Activated CD4-positive, alpha-beta memory T cell treated with anti-CD3 and anti-CD28 coated beads, Interleukin-2, amount 10 ng/mL, durations not matched to agents 7 days and 5 days (primary cell): ENCODE data around the gene ALDH7A1. TPM values are rescaled to one million over a fixed set of nuclear protein-coding genes. Genes with fewer than 3 reads are reported as not detected.
"Not testable (repeated sequence)": the region's sequence is repeated elsewhere in the genome, so short reads cannot be mapped to it uniquely, and the experiment has no call there.

ENCODE experiments used
- CTCF ChIA-PET: fragments of 350-600 bp; sonication (Branson Sonifier 250); formaldehyde crosslinking; loops from one replicate; lab custom pipeline; 2021; ENCODE audit warnings: antibody characterized with exemption, inconsistent platforms; lab: Charles Lee
- POLR2A ChIA-PET: fragments of 350-600 bp; sonication (Branson Sonifier 250); formaldehyde crosslinking; loops from one replicate; lab custom pipeline; 2021; ENCODE audit warnings: antibody characterized with exemption; lab: Charles Lee
- DNase-seq: peaks from one replicate; pipeline ENCODE4 v3.0.0-alpha.2; 2020
- H3K27ac Mint-ChIP-seq: one replicate; pipeline ENCODE4 v1.8.0; 2021; ENCODE audit warnings: mild to moderate bottlenecking, mixed read lengths
- H3K27me3 Mint-ChIP-seq: one replicate; pipeline ENCODE4 v1.8.0; 2021; ENCODE audit warnings: mixed read lengths
- H3K36me3 Mint-ChIP-seq: one replicate; pipeline ENCODE4 v1.8.0; 2021; ENCODE audit warnings: low read depth, mixed read lengths
- H3K4me1 Mint-ChIP-seq: one replicate; pipeline ENCODE4 v1.8.0; 2021; ENCODE audit warnings: mixed read lengths
- H3K4me3 Mint-ChIP-seq: one replicate; pipeline ENCODE4 v1.8.0; 2021; ENCODE audit warnings: mild to moderate bottlenecking, mixed read lengths
- H3K9me3 Mint-ChIP-seq: one replicate; pipeline ENCODE4 v1.8.0; 2021; ENCODE audit warnings: mixed read lengths
- total RNA-seq, 2 experiments: library from RNA; stranded (reverse); gene quantifications; one replicate each; pipeline ENCODE4 v1.2.3, GENCODE V29; 2021

Gene ALDH7A1
- total RNA-seq, 2 experiments from 2014 or later: 0.71 to 1.0 TPM

- H3K4me1 Mint-ChIP-seq: peaks cover 32% of the 10 kb centered on the region
- POLR2A ChIA-PET: interaction anchor here (1.7 kb wide), 1 partner anchor 10 kb away, joined by 6 read pairs; the partner anchor contains the start of gene PHAX
- CTCF ChIA-PET: interaction anchor here (1.9 kb wide), 1 partner anchor 10 kb away, joined by 9 read pairs; the partner anchor contains the start of gene PHAX
These were observed 15.6 kb upstream of the ALDH7A1 start for GRCh38 chr5:126610616-126611015.

GRCh38 chr5:126610160-126610559 lies 15.1 kb upstream of the ALDH7A1 start:
- no peaks in the 10 kb centered on the region for H3K9me3 Mint-ChIP-seq
- POLR2A ChIA-PET: interaction anchor here (1.7 kb wide), 1 partner anchor 9 kb away, joined by 6 read pairs; the partner anchor contains the start of gene PHAX
- peaks cover 54% of the 10 kb centered on the region for H3K36me3 Mint-ChIP-seq
- H3K4me3 Mint-ChIP-seq: no peak overlapping the region
- CTCF ChIA-PET: interaction anchor here (1.9 kb wide), 1 partner anchor 9 kb away, joined by 9 read pairs; the partner anchor contains the start of gene PHAX
- H3K27me3 Mint-ChIP-seq: no peaks in the 10 kb centered on the region
- peaks cover 36% of the 10 kb centered on the region for H3K4me1 Mint-ChIP-seq
- no peak for DNase-seq
- H3K27ac Mint-ChIP-seq: no peak overlapping the region

More at GRCh38 chr5:126610616-126611015, 15.6 kb upstream of the ALDH7A1 start:
- Mint-ChIP-seq H3K36me3 (peaks cover 50% of the 10 kb centered on the region), H3K9me3 (no peaks in the 10 kb centered on the region), H3K27ac (no peak overlapping the region), H3K27me3 (no peaks in the 10 kb centered on the region), H3K4me3 (no peak overlapping the region)
- no peak for DNase-seq

GRCh38 chr5:126605525-126605924 lies 10.5 kb upstream of the ALDH7A1 start:
- DNase-seq: no peak
- Mint-ChIP-seq H3K27me3 (no peaks in the 10 kb centered on the region), H3K36me3 (peaks cover 48% of the 10 kb centered on the region), H3K9me3 (no peaks in the 10 kb centered on the region), H3K27ac (no peak overlapping the region), H3K4me3 (no peak overlapping the region), H3K4me1 (peaks cover 49% of the 10 kb centered on the region)
- POLR2A ChIA-PET: no interaction called here
- CTCF ChIA-PET: interaction anchor here (1.0 kb wide), 1 partner anchor 172 kb away, joined by 3 read pairs; no protein-coding TSS in a partner anchor

- CTCF ChIA-PET: interaction anchor here (0.7 to 1.5 kb wide), 4 partner anchors 62 to 261 kb away, joined by 3 read pairs; no protein-coding TSS in a partner anchor
- Mint-ChIP-seq H3K36me3 (peaks cover 39% of the 10 kb centered on the region), H3K27me3 (no peaks in the 10 kb centered on the region), H3K9me3 (no peaks in the 10 kb centered on the region), H3K4me1 (peaks cover 50% of the 10 kb centered on the region), H3K4me3 (no peak overlapping the region), H3K27ac (no peak overlapping the region)
- POLR2A ChIA-PET: no interaction called here
- no peak for DNase-seq
These were observed 8.5 kb upstream of the ALDH7A1 start for GRCh38 chr5:126603402-126603991.

- Mint-ChIP-seq H3K27me3 (peaks cover 6% of the 10 kb centered on the region), H3K9me3 (no peaks in the 10 kb centered on the region), H3K27ac (peak within 1 kb of the TSS; percentile 89), H3K36me3 (peaks cover 20% of the 10 kb centered on the region), H3K4me3 (peak within 1 kb of the TSS; percentile 97), H3K4me1 (peaks cover 34% of the 10 kb centered on the region)
- POLR2A ChIA-PET: interaction anchor here (0.8 to 2.0 kb wide), 9 partner anchors 9 to 261 kb away, joined by 3 to 17 read pairs (median 3); partner anchors contain the start of gene GRAMD2B
- DNase-seq: peak; percentile 77
- CTCF ChIA-PET: interaction anchor here (0.8 to 2.2 kb wide), 19 partner anchors 8 to 892 kb away, joined by 3 to 14 read pairs (median 4); partner anchors contain the start of gene C5orf63
These were observed 5.9 kb upstream of the ALDH7A1 start, which contains the start of gene PHAX for GRCh38 chr5:126600631-126601511. PHAX (plus strand) TSS chr5:126600947; CDS start chr5:126600963, 16 bp downstream.

GRCh38 chr5:126599971-126600630 lies 5.1 kb upstream of the ALDH7A1 start:
- Mint-ChIP-seq H3K4me3 (peak overlapping the region; percentile 97), H3K36me3 (peaks cover 12% of the 10 kb centered on the region), H3K4me1 (peaks cover 29% of the 10 kb centered on the region), H3K27ac (peak overlapping the region; percentile 68)
- DNase-seq, H3K9me3 Mint-ChIP-seq, H3K27me3 Mint-ChIP-seq: not testable (repeated sequence)
- ChIA-PET CTCF (interaction anchor here (0.8 to 2.2 kb wide), 11 partner anchors 9 to 893 kb away, joined by 3 to 14 read pairs (median 4); no protein-coding TSS in a partner anchor), POLR2A (interaction anchor here (1.0 to 2.0 kb wide), 6 partner anchors 10 to 178 kb away, joined by 3 to 17 read pairs (median 4); partner anchors contain the start of gene GRAMD2B)

GRCh38 chr5:126599499-126599898 lies 4.5 kb upstream of the ALDH7A1 start:
- Mint-ChIP-seq H3K36me3 (peaks cover 11% of the 10 kb centered on the region), H3K9me3 (no peaks in the 10 kb centered on the region), H3K27me3 (peaks cover 14% of the 10 kb centered on the region), H3K27ac (no peak overlapping the region), H3K4me3 (no peak overlapping the region), H3K4me1 (peaks cover 31% of the 10 kb centered on the region)
- ChIA-PET CTCF (no interaction called here), POLR2A (no interaction called here)
- no peak for DNase-seq

GRCh38 chr5:126597156-126597555 lies 2.1 kb upstream of the ALDH7A1 start:
- DNase-seq: no peak
- Mint-ChIP-seq H3K4me3 (no peak overlapping the region), H3K36me3 (no peaks in the 10 kb centered on the region), H3K27me3 (peaks cover 24% of the 10 kb centered on the region), H3K4me1 (peaks cover 20% of the 10 kb centered on the region), H3K27ac (no peak overlapping the region), H3K9me3 (no peaks in the 10 kb centered on the region)
- POLR2A ChIA-PET: no interaction called here
- CTCF ChIA-PET: no interaction called here

GRCh38 chr5:126595486-126596083 lies 566 bp upstream of the ALDH7A1 start:
- Mint-ChIP-seq H3K9me3 (no peaks in the 10 kb centered on the region), H3K4me1 (peaks cover 16% of the 10 kb centered on the region), H3K4me3 (peak overlapping the region; percentile 59), H3K27ac (no peak overlapping the region), H3K36me3 (no peaks in the 10 kb centered on the region), H3K27me3 (peaks cover 25% of the 10 kb centered on the region)
- POLR2A ChIA-PET: interaction anchor here (2.3 kb wide), 1 partner anchor 172 kb away, joined by 6 read pairs; the partner anchor contains the start of gene GRAMD2B
- no peak for DNase-seq
- CTCF ChIA-PET: interaction anchor here (1.1 kb wide), 1 partner anchor 28 kb away, joined by 3 read pairs; no protein-coding TSS in a partner anchor

GRCh38 chr5:126591549-126591948 lies 3.5 kb downstream of the ALDH7A1 start:
- ChIA-PET POLR2A (no interaction called here), CTCF (interaction anchor here (1.4 kb wide), 1 partner anchor 9 kb away, joined by 3 read pairs; the partner anchor contains the start of gene PHAX)
- no peak for DNase-seq
- Mint-ChIP-seq H3K27ac (no peak overlapping the region), H3K36me3 (no peaks in the 10 kb centered on the region), H3K4me3 (no peak overlapping the region), H3K27me3 (peaks cover 22% of the 10 kb centered on the region), H3K4me1 (peaks cover 11% of the 10 kb centered on the region), H3K9me3 (no peaks in the 10 kb centered on the region)

GRCh38 chr5:126589536-126590297 lies 5.3 kb downstream of the ALDH7A1 start:
- no peak overlapping the region for H3K4me3 Mint-ChIP-seq
- no peak for DNase-seq
- ChIA-PET POLR2A (interaction anchor here (0.7 kb wide), 1 partner anchor 221 kb away, joined by 3 read pairs; no protein-coding TSS in a partner anchor), CTCF (interaction anchor here (0.6 kb wide), 1 partner anchor 49 kb away, joined by 3 read pairs; no protein-coding TSS in a partner anchor)
- no peaks in the 10 kb centered on the region for H3K9me3 Mint-ChIP-seq
- H3K27me3 Mint-ChIP-seq: peaks cover 20% of the 10 kb centered on the region
- H3K27ac Mint-ChIP-seq: no peak overlapping the region
- H3K36me3 Mint-ChIP-seq: no peaks in the 10 kb centered on the region
- peaks cover 6% of the 10 kb centered on the region for H3K4me1 Mint-ChIP-seq
